Spleen (tissue), 7 donors: Measurements from ENCODE around the gene LGALS7.

ENCODE experiments used
- POLR2A ChIP-seq, 3 donors: fragments of 450-650 bp; IDR thresholded peaks; one replicate each; pipeline ENCODE4 v1.5.1; 2017; ENCODE audit warnings: antibody characterized with exemption in 3 of 3, mild to moderate bottlenecking in 1 of 3
- POLR2AphosphoS5 ChIP-seq, 3 donors: sonication (generic); formaldehyde crosslinking; IDR thresholded peaks; one replicate each; pipeline ENCODE4 v1.5.1; 2017; ENCODE audit warnings: antibody characterized with exemption in 3 of 3
- TF ChIP-seq, protein P1 (sequence below), 11 experiments: fragments of 200-600 bp in 7 of 11; fragments of 450-650 bp in 4 of 11; sonication (generic) in 4 of 11; IDR thresholded peaks in 8 of 11; conservative IDR thresholded peaks in 3 of 11; 1 replicate in 7 of 11; 2 replicates in 4 of 11; pipeline versions ENCODE4 v1.4.0 to v1.8.0; 2016 to 2021; ENCODE audit warnings: antibody characterized with exemption in 11 of 11, inconsistent platforms in 4 of 11, mild to moderate bottlenecking in 1 of 11
- donor health status: DM: no; HTN: no; CAD: no; lungs with moderate emphysema.
- donor health status: DM: no; HTN: no; CAD: no.
- donor health status: DM: no; HTN: no; CAD: no.

DNA sequence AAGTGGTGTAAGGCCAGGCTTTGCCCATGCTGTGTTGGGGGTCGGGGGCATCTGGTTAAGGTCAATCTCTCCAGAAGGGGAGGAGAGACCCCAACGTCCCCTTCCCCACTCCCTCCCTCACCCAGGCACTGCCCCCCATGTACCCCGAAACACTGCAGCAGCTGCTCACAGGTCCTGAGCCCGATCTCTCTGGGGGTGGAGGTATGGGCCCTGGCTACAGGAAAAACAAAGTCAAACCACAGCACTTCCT lies 39.2 kb downstream of the LGALS7 start:
- TF ChIP-seq, protein P1, sequence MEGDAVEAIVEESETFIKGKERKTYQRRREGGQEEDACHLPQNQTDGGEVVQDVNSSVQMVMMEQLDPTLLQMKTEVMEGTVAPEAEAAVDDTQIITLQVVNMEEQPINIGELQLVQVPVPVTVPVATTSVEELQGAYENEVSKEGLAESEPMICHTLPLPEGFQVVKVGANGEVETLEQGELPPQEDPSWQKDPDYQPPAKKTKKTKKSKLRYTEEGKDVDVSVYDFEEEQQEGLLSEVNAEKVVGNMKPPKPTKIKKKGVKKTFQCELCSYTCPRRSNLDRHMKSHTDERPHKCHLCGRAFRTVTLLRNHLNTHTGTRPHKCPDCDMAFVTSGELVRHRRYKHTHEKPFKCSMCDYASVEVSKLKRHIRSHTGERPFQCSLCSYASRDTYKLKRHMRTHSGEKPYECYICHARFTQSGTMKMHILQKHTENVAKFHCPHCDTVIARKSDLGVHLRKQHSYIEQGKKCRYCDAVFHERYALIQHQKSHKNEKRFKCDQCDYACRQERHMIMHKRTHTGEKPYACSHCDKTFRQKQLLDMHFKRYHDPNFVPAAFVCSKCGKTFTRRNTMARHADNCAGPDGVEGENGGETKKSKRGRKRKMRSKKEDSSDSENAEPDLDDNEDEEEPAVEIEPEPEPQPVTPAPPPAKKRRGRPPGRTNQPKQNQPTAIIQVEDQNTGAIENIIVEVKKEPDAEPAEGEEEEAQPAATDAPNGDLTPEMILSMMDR (IDR thresholded peaks at IDR 0.05 in 8 of 11, conservative IDR thresholded peaks at IDR 0.05 in 3 of 11) = no peak
- no peak for TF ChIP-seq POLR2AphosphoS5 (IDR thresholded peaks at IDR 0.05)
- TF ChIP-seq POLR2A (IDR thresholded peaks at IDR 0.05) = no peak
